ENCODE results near the gene HECW1.

GRCh38 chr7:43569424-43569823 lies 457.0 kb downstream of the HECW1 start:
- no peak for TF ChIP-seq CTCF (IDR thresholded peaks at IDR 0.05)
- no peak for TF ChIP-seq POLR2A (IDR thresholded peaks at IDR 0.05)
